GM19238 (cell line): Measurements from ENCODE around the gene TBRG4.
"Not testable (repeated sequence)": the region's sequence is repeated elsewhere in the genome, so short reads cannot be mapped to it uniquely, and the experiment has no call there.

Experiments used
- DNase-seq: peaks from one replicate; pipeline ENCODE4 v3.0.0; 2011; ENCODE audit warnings: low spot score; ENCODE audit not compliant: insufficient read length

Gene TBRG4

DNA sequence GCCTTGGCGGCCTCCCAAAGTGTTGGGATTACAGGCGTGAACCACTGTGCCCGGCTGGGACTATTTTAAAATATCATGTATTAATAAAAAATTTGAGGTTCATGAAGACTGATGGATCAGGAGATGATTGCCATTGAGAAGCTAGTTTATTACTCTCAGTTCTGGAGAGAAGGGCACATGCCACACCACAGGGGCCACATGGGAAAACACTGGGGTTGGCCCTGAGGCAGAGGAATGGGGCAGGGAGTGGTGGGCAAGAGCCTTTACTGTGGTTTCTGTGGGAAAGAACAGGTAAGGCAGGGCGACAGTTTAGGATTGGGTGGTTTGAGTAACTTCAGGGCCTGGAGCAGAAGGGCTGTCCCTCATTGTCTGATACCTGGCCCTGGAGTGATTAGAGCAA, 6.8 kb upstream of the TBRG4 start:
- no peak for DNase-seq

- DNase-seq = no peak
These were observed 6.1 kb upstream of the TBRG4 start for GRCh38 chr7:45117582-45117981.

DNA sequence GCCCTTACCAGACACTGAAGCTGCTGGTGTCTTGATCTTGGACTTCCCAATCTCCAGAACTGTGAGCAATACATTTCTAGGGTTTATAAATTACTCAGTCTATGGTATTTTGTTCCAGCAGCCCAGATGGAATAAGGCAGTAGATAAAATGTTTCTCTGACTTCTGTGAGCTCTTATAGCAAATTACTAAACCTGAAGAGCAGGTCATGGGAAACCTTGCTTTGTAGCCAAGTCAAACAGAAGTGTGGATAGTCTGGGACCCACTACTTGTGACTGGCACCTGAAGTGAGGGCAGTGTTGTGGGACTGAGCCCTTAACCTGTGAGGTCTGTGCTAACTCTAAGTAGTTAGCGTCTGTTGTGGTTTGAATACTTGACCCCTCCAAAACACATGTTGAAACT, 4.6 kb upstream of the TBRG4 start:
- DNase-seq = no peak

DNA sequence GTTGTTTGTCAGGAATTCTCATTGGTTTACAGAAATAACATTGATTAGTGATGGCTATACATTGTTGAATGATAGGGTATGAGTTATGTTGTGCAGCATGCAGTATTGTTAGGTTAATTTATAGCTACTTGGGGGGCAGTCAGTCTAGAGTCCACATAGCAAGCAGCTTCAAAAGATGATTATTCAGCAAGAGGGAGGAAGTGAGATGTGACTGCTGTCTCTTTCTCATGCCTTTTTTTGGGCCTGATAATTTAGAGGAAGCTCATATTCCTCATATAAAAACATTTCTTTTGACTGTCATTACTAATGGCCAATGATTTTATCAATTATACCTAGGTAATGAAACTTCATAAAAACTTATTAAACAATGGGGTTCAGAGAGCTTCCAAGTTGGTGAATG, 3.4 kb upstream of the TBRG4 start:
- no peak for DNase-seq

DNA sequence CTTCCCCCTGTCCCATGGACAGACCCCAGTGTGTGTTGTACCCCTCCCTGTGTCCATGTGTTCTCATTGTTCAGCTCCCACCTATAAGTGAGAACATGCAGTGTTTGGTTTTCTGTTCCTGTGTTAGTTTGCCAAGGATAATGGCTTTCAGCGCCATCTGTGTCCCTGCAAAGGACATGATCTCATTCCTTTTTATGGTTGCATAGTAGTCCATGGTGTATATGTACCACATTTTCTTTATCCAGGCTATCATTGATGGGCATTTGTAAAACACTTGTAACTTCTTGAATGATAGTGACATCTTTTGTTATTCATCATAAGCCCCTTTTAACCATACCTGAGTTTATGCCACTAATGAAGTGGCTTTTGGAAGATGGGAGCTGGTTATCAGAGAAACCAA, 2.8 kb upstream of the TBRG4 start:
- not testable (repeated sequence) for DNase-seq

DNA sequence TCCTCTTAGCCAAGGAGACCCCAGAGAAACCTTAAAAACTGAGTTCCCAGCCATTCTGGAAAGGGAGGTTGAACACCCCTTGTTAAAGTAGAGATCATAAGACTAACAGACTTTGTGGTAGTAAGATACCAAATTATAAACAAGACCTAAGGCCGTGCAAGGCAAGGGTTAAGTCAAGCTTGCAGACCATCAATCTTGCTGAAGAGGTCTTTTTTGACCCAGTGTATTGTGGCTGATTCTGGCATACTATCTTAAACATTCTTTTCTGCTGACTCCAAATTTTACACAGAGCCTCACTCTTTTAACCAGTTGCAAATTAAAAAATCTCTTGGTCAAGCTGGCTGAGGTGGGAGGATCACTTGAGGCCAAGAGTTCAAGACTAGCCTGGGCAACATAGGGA, 1.2 kb upstream of the TBRG4 start:
- DNase-seq = no peak

GRCh38 chr7:45108863-45109262, 2.6 kb downstream of the TBRG4 start:
- DNase-seq = no peak

GRCh38 chr7:45107356-45107755, 4.1 kb downstream of the TBRG4 start:
- DNase-seq = no peak

DNA sequence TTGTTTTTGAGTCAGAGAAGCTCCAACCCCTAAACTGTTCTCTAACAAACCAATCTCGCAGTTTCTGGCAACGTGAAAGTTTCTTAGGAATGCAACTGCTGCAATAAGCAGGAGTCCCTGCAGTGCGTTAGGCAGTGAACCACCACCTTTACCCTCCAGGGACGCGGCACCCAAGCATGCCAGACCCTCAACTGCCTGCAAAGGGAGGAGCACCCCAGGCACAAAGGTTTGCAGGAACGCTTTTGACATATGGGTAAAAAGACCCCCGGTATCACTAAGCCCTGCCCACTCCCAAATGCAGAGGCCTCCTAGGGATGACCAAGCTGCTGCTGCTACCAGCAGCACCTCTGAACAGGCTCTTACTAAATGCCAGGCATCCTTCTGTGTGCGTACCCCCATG, 4.7 kb downstream of the TBRG4 start:
- DNase-seq = no peak

DNA sequence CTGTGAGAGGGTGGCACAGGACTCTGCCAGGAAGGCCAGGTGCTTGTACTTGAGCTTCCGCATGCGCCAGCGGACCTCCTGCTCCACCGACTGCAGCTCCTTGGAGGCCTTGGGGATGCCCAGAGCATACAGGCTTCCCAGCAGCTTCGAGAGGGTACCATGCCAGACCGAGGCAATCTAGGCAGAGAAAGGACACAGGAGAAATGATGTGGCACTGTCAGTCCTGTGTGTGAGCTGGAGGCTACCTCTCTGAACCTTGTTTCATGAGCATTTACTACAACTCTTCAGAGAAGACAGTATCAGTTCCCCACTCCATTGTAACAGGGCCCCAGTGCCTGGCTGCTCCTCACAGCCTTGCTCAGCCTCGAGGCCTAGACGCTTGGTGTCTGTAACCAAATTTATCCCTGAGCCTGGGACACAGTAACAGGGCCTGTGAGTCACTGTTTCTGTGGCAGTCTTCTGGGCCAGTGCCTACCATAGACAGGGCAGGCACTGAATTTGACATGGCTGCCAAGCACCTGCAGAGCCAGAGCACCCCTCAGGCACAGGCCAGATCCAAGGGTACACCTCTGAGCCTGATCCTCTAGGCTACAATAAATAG, 5.8 kb downstream of the TBRG4 start:
- DNase-seq = no peak

GRCh38 chr7:45104844-45105587, 6.5 kb downstream of the TBRG4 start:
- no peak for DNase-seq

GRCh38 chr7:45103958-45104843, 7.3 kb downstream of the TBRG4 start:
- no peak for DNase-seq

DNA sequence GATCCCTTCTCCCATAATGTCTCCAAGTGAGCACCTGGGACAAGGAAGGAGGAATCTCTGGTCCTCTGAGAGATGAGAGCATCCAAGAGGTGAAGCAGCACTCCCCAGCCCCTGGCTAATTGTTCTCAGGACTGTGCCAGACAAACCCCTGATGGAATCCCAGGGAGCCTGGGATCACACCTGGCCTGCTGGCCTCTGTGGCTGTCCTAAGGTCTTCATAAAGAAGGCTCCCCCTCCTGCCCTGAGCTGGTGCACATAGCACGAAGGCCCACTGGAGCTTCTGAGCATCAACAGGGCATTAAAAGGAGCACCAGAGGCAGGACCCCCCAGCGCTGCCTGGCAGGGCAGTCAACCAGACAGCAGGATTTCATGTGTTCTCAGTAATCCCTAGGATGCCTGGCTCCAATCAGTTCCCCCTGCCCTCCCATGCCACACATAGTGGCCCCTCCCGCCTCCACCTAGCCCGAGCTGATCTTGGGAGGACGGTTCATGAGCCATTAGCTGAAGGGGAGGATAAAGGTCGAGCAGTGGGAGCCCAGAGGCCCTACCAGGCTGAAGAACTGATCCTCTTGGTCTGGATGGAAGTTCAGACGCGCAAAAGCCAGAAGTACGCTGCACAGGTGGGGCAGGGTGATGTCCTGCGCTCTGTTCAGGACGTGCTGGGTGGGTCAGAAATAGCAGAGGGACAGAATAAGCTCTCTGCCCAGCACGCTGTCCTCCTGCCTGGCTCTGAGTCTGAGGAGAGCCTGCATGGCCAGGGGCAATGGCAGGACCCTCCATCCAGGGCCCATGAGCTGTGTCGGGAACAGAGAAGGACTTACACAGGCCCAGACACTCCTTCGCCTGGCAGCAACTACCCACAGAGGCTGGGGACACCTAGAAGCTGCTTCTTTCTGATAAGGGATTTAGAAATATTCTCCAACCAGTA, 8.4 kb downstream of the TBRG4 start:
- DNase-seq = no peak

GRCh38 chr7:45101748-45102147, 9.7 kb downstream of the TBRG4 start:
- DNase-seq = no peak

DNA sequence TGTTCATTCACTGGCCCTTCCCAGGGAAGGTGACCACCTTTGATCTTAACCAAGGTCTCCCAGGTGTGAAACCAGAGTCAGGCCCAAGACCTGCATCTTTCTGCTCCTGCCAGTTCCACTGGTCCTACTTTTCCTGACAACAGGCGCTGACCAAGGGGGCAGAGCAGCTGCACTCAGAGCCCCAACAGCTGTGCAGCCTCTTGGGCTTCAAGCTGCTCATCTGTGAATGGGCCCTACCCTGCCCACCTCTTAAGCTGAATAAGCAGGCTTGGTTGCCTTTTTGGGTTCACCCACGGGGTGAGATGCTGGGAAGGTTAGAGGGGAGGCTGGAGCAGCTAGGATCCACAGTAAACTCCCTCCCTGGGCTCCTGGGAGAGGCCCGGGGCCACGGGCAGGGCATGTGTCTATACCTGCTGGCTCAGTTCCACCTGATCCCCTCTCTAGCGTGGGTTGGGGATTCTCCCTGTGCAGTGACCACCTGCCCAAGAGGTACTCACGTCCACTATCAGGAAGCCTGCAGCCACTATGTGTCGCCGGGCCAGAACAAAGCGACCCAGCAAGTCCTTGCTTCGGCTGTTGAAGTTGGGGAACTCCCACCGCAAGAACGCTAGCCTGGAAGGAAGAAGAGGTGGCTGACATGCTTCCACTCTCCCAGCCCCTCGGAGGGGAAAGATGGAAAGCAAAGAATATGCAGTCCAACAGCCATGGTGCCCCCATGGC, 10.6 kb downstream of the TBRG4 start:
- DNase-seq = no peak

DNA sequence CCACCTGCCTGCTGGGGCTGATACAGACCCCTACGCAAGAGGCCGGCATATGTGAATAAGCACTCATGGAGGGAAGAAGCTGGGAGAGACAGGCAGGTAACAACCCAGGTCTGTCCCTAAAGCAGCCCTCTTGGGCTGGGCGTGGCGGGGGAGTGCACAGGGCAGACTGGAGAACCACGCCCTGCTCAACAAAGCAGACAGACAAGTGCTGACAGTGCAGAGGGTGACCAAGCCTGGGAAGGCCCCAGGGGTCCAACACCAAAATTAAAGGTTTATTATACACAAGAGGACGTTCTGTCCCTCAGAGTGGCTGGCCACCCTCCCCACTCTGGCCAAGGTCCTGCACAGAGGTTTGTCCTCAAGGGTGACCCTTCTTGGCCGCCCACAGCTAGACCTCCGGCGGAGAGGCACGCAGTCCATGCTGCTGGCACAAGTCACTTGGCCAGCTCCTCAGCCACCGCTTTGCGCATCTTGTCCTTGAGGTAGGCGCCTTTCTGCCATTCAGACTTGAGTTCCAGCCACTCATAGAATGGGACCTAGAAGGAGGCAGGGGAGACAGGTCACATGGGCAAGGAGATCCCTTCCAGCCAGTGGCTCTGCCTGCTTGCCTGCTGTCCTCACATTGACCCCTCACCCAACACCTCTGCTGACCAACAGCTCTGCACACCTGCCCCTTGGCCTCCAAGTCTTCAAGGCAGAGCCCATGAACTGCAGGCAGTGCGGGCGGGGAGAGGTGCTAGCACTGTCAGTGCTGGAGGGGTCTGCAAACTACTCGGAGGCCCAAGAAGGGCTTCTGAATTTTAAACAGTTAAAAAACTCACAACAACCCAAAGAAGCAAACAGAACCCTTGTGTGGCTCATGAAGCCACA, 11.4 kb downstream of the TBRG4 start:
- no peak for DNase-seq

- DNase-seq = no peak
These were observed 12.3 kb downstream of the TBRG4 start for GRCh38 chr7:45098983-45099839.

GRCh38 chr7:45092931-45093235, 18.6 kb downstream of the TBRG4 start:
- DNase-seq = no peak
